HEK293 (cell line): Measurements from ENCODE around the gene C2orf49.

ENCODE experiments used
- ZNF621 ChIP-seq: fragments of 450-650 bp; formaldehyde crosslinking; IDR thresholded peaks from 2 replicates; pipeline ENCODE4 v1.5.1; 2017; ENCODE audit warnings: missing biosample characterization, missing genetic modification characterization
- TF ChIP-seq, protein P1 (sequence below): fragments of 450-650 bp; formaldehyde crosslinking; IDR thresholded peaks from 2 replicates; pipeline ENCODE4 v1.5.1; 2016; ENCODE audit warnings: missing biosample characterization, missing genetic modification characterization
- TF ChIP-seq, protein P2 (sequence below): fragments of 450-650 bp; formaldehyde crosslinking; IDR thresholded peaks from 2 replicates; pipeline ENCODE4 v1.5.1; 2016; ENCODE audit warnings: missing biosample characterization, missing genetic modification characterization
- TF ChIP-seq, protein P3 (sequence below): fragments of 450-650 bp; formaldehyde crosslinking; IDR thresholded peaks from 2 replicates; pipeline ENCODE4 v1.5.1; 2016; ENCODE audit warnings: missing biosample characterization, missing genetic modification characterization
- TF ChIP-seq, protein P4 (sequence below): fragments of 450-650 bp; formaldehyde crosslinking; IDR thresholded peaks from 2 replicates; pipeline ENCODE4 v1.5.1; 2016; ENCODE audit warnings: missing biosample characterization, missing genetic modification characterization
- TF ChIP-seq, protein P5 (sequence below): fragments of 450-650 bp; formaldehyde crosslinking; IDR thresholded peaks from 2 replicates; pipeline ENCODE4 v1.5.1; 2016; ENCODE audit warnings: missing biosample characterization, missing genetic modification characterization

DNA sequence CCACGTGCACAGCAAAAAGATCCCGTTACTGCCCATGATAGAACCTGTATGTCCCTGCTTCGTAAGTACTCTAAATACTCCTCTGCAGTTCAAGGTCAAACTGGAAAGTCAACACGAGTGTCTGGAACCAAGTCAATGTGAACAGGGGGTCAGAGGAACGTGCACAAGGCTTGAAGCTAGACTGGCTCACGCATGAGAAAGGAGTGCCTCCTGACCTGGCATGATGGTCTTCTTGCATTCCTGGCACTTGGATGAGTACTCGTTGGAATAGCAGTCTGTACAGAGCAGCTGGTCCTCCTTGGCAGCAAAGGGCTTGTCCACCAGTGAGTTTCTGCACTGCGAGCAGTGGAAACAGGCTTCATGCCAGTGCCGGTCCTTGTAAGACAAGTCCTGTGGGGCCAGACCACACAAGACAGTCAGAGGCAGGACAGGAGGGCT lies 36.0 kb downstream of the C2orf49 start:
- TF ChIP-seq ZNF621 (tag by site-specific recombination) = no peak
- TF ChIP-seq, protein P1, sequence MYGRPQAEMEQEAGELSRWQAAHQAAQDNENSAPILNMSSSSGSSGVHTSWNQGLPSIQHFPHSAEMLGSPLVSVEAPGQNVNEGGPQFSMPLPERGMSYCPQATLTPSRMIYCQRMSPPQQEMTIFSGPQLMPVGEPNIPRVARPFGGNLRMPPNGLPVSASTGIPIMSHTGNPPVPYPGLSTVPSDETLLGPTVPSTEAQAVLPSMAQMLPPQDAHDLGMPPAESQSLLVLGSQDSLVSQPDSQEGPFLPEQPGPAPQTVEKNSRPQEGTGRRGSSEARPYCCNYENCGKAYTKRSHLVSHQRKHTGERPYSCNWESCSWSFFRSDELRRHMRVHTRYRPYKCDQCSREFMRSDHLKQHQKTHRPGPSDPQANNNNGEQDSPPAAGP (tag by site-specific recombination) = no peak
- TF ChIP-seq, protein P2, sequence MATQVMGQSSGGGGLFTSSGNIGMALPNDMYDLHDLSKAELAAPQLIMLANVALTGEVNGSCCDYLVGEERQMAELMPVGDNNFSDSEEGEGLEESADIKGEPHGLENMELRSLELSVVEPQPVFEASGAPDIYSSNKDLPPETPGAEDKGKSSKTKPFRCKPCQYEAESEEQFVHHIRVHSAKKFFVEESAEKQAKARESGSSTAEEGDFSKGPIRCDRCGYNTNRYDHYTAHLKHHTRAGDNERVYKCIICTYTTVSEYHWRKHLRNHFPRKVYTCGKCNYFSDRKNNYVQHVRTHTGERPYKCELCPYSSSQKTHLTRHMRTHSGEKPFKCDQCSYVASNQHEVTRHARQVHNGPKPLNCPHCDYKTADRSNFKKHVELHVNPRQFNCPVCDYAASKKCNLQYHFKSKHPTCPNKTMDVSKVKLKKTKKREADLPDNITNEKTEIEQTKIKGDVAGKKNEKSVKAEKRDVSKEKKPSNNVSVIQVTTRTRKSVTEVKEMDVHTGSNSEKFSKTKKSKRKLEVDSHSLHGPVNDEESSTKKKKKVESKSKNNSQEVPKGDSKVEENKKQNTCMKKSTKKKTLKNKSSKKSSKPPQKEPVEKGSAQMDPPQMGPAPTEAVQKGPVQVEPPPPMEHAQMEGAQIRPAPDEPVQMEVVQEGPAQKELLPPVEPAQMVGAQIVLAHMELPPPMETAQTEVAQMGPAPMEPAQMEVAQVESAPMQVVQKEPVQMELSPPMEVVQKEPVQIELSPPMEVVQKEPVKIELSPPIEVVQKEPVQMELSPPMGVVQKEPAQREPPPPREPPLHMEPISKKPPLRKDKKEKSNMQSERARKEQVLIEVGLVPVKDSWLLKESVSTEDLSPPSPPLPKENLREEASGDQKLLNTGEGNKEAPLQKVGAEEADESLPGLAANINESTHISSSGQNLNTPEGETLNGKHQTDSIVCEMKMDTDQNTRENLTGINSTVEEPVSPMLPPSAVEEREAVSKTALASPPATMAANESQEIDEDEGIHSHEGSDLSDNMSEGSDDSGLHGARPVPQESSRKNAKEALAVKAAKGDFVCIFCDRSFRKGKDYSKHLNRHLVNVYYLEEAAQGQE = no peak
- TF ChIP-seq, protein P3, sequence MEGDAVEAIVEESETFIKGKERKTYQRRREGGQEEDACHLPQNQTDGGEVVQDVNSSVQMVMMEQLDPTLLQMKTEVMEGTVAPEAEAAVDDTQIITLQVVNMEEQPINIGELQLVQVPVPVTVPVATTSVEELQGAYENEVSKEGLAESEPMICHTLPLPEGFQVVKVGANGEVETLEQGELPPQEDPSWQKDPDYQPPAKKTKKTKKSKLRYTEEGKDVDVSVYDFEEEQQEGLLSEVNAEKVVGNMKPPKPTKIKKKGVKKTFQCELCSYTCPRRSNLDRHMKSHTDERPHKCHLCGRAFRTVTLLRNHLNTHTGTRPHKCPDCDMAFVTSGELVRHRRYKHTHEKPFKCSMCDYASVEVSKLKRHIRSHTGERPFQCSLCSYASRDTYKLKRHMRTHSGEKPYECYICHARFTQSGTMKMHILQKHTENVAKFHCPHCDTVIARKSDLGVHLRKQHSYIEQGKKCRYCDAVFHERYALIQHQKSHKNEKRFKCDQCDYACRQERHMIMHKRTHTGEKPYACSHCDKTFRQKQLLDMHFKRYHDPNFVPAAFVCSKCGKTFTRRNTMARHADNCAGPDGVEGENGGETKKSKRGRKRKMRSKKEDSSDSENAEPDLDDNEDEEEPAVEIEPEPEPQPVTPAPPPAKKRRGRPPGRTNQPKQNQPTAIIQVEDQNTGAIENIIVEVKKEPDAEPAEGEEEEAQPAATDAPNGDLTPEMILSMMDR = no peak
- TF ChIP-seq, protein P4, sequence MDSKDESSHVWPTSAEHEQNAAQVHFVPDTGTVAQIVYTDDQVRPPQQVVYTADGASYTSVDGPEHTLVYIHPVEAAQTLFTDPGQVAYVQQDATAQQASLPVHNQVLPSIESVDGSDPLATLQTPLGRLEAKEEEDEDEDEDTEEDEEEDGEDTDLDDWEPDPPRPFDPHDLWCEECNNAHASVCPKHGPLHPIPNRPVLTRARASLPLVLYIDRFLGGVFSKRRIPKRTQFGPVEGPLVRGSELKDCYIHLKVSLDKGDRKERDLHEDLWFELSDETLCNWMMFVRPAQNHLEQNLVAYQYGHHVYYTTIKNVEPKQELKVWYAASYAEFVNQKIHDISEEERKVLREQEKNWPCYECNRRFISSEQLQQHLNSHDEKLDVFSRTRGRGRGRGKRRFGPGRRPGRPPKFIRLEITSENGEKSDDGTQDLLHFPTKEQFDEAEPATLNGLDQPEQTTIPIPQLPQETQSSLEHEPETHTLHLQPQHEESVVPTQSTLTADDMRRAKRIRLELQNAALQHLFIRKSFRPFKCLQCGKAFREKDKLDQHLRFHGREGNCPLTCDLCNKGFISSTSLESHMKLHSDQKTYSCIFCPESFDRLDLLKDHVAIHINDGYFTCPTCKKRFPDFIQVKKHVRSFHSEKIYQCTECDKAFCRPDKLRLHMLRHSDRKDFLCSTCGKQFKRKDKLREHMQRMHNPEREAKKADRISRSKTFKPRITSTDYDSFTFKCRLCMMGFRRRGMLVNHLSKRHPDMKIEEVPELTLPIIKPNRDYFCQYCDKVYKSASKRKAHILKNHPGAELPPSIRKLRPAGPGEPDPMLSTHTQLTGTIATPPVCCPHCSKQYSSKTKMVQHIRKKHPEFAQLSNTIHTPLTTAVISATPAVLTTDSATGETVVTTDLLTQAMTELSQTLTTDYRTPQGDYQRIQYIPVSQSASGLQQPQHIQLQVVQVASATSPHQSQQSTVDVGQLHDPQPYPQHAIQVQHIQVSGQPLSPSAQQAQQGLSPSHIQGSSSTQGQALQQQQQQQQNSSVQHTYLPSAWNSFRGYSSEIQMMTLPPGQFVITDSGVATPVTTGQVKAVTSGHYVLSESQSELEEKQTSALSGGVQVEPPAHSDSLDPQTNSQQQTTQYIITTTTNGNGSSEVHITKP (tag by site-specific recombination) = no peak
- TF ChIP-seq, protein P5, sequence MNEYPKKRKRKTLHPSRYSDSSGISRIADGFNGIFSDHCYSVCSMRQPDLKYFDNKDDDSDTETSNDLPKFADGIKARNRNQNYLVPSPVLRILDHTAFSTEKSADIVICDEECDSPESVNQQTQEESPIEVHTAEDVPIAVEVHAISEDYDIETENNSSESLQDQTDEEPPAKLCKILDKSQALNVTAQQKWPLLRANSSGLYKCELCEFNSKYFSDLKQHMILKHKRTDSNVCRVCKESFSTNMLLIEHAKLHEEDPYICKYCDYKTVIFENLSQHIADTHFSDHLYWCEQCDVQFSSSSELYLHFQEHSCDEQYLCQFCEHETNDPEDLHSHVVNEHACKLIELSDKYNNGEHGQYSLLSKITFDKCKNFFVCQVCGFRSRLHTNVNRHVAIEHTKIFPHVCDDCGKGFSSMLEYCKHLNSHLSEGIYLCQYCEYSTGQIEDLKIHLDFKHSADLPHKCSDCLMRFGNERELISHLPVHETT (tag by site-specific recombination) = no peak
